Prostate gland (tissue), 2 donors: Measurements from ENCODE around the gene MSS51.

ENCODE experiments used
- POLR2A ChIP-seq: fragments of 450-650 bp; IDR thresholded peaks from one replicate; pipeline ENCODE4 v1.6.1; 2016; ENCODE audit warnings: antibody characterized with exemption, mild to moderate bottlenecking
- TF ChIP-seq, protein P1 (sequence below), 4 experiments: fragments of 200-600 bp in 2 of 4; fragments of 450-650 bp in 2 of 4; sonication (generic) in 2 of 4; IDR thresholded peaks; 1 replicate in 3 of 4; 2 replicates in 1 of 4; pipeline ENCODE4 v1.5.1; 2016 to 2019; ENCODE audit warnings: antibody characterized with exemption in 4 of 4, mild to moderate bottlenecking in 2 of 4, moderate library complexity in 2 of 4

DNA sequence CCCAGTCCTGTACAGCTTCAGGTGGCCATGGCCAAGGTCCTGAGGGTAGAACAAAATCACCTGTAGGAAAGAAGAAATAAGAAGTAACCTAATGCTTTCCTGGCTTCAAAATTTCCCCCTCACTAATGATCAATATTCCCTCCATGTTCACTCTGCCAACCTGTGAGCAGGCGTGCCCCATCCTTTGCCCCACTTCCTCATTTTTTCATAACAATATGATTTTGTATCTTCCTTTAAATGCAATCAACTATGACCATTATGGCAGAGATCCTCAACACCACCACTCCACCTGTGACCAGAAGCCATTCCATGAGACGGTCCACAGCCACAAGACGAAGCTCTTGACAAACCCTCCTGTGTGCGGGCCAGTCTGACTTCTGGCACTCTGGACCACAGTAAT, 7.0 kb downstream of the MSS51 start:
- TF ChIP-seq, protein P1, sequence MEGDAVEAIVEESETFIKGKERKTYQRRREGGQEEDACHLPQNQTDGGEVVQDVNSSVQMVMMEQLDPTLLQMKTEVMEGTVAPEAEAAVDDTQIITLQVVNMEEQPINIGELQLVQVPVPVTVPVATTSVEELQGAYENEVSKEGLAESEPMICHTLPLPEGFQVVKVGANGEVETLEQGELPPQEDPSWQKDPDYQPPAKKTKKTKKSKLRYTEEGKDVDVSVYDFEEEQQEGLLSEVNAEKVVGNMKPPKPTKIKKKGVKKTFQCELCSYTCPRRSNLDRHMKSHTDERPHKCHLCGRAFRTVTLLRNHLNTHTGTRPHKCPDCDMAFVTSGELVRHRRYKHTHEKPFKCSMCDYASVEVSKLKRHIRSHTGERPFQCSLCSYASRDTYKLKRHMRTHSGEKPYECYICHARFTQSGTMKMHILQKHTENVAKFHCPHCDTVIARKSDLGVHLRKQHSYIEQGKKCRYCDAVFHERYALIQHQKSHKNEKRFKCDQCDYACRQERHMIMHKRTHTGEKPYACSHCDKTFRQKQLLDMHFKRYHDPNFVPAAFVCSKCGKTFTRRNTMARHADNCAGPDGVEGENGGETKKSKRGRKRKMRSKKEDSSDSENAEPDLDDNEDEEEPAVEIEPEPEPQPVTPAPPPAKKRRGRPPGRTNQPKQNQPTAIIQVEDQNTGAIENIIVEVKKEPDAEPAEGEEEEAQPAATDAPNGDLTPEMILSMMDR (IDR thresholded peaks at IDR 0.05), result no peak
- no peak for TF ChIP-seq POLR2A
